ENCODE measurements around the gene C1QTNF6.

Gene C1QTNF6

DNA sequence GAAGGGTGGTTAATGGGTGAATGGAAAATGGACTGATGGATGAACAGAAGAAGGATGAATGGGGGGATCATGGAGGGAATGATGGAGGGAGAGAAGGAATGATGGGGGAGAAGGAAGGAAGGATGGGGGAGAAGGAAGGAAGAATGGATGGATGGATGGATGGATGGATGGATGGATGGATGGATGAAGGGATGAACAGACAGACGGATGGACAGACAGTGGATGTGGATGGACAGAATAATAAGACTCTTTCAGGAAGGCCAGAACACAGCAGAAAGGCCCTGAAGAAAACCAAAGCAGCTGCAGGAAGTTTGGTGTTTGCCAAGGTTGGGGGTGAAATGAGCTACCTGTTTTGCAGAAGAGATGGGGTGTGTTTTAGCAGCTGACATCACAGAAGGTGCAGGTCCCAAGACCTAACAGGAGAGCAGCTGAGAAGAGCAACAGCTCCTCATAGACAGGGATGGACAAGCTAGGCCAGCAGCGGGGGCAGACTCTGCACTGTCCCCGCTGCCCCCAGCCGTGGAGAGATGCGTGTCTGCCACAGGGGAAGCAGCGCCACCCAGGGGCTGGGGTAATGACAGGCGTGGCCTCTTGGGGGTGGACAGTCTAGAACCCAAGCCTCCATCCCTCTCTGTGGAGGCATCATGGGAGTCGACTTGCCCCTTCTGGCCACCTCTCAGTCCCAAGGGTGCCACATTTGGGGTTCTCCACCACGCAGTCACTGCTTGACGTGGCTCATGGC is 17.9 kb downstream of the C1QTNF6 start:
- in situ Hi-C loops (cut with HindIII; ENCODE audit: low pct_unique_long_range_greater_than_20kb, low sequenced_read_pairs): no loop called here
- TF ChIP-seq JUND (IDR thresholded peaks at IDR 0.05; ENCODE audit: low read depth): no peak
- no peak for DNase-seq (ENCODE audit: low read depth in 1 of 2, low spot score in 1 of 2)

DNA sequence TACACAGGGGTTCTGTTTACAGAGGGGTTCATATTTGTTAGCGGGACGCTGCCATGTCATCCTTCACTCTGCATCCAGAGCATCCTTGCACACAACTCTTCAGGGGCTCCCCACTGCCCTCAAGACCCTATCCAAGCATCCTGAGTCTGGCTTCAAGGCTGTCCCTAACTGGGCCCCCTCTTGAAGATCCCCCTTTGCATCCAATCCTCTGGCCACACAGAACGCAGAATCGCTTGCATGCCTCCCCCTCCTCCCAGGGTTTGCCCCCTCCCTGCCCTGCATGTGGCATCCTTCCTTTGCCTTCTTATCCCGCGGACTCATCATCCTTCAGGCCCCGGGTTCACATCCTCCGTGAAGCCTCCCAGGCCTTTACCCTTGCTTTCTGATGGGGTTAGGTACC is 18.6 kb downstream of the C1QTNF6 start:
- in situ Hi-C loops (cut with HindIII; ENCODE audit: low pct_unique_long_range_greater_than_20kb, low sequenced_read_pairs): no loop called here
- no peak for TF ChIP-seq JUND (IDR thresholded peaks at IDR 0.05; ENCODE audit: low read depth)
- no peak for DNase-seq (ENCODE audit: low read depth in 1 of 2, low spot score in 1 of 2)

DNA sequence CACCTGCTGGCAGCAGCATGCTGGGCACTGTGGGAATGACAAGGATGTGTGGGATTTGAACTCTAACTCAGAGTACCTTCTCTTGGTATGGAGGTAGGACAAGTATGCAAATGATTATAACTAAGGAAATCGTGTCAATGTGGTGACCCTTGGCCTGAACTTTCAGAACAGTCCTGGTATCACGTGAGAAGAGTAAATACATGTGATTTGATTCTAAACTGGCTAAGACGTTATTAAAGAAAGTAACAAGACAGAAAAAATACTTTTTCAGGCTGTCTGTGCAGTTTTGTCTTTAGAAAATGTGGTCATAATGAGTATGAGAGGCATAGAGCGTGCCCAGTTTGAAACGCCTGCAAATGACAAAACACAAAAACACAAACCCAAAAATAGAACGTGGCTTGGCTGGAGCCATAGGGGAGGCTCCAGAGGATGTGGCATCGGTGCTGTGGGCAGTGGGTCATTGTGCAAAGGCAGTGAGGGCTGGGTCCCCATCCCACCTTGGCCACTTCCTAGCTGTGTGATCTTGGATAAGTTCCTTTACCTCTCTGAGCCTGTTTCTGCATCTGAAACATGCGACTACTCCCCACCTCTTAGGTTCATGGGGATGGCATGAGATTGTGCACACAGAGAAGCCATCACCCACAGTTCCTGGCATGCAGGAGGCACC is 19.9 kb downstream of the C1QTNF6 start:
- TF ChIP-seq JUND (IDR thresholded peaks at IDR 0.05; ENCODE audit: low read depth): no peak
- in situ Hi-C loops (cut with HindIII; ENCODE audit: low pct_unique_long_range_greater_than_20kb, low sequenced_read_pairs): no loop called here
- no peak for DNase-seq (ENCODE audit: low read depth in 1 of 2, low spot score in 1 of 2)

- no peak for DNase-seq (ENCODE audit: low read depth in 1 of 2, low spot score in 1 of 2)
- no peak for TF ChIP-seq JUND (IDR thresholded peaks at IDR 0.05; ENCODE audit: low read depth)
- in situ Hi-C loops (cut with HindIII; ENCODE audit: low pct_unique_long_range_greater_than_20kb, low sequenced_read_pairs): no loop called here
Measured at GRCh38 chr22:37167176-37167980, 20.7 kb downstream of the C1QTNF6 start.

GRCh38 chr22:37166675-37167066 is 21.4 kb downstream of the C1QTNF6 start:
- DNase-seq (ENCODE audit: low read depth in 1 of 2, low spot score in 1 of 2): peak; percentile 75 to 81
- in situ Hi-C loops (cut with HindIII; ENCODE audit: low pct_unique_long_range_greater_than_20kb, low sequenced_read_pairs): no loop called here
- TF ChIP-seq JUND (IDR thresholded peaks at IDR 0.05; ENCODE audit: low read depth): no peak

DNA sequence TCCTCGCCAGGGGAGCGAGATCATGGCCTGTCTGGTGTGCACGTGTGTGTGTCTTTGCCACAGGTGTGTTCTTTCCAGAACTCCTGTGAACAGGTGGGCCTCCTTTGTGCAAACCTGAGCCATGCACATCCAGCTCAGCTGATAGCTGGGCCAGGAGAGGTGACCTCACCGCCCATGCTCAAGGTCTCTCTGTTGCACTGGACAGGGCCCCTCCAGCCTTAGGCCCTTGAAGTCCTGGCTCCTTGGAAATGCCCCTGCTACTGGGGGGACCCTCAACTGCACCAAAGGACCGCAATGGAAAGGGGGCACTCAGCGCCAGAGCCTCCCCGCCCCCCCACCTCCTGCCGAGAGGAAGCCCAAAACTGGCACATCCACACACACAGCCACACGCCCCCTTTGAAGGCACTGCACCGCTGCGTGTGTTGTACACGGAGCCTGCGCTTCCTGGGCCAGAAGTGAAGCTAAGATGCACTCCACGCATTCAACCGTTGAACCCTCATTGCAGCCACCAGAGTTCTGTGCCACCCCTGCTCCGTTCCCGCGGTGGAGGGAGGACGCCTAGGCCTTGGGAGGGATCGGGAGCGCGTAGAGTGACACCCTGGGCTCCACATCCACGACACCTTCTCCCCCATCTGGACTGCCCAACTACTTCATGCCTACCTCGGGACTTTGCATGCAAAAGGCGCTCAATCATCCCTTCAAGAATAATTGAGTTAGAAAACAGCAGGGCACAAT is 21.9 kb downstream of the C1QTNF6 start:
- in situ Hi-C loops (cut with HindIII; ENCODE audit: low pct_unique_long_range_greater_than_20kb, low sequenced_read_pairs): no loop called here
- DNase-seq (ENCODE audit: low read depth in 1 of 2, low spot score in 1 of 2): no peak
- TF ChIP-seq JUND (IDR thresholded peaks at IDR 0.05; ENCODE audit: low read depth): no peak

GRCh38 chr22:37165066-37165465 is 23.0 kb downstream of the C1QTNF6 start:
- in situ Hi-C loops (cut with HindIII; ENCODE audit: low pct_unique_long_range_greater_than_20kb, low sequenced_read_pairs): no loop called here
- TF ChIP-seq JUND (IDR thresholded peaks at IDR 0.05; ENCODE audit: low read depth): no peak
- no peak for DNase-seq (ENCODE audit: low read depth in 1 of 2, low spot score in 1 of 2)

GRCh38 chr22:37164505-37164887 is 23.6 kb downstream of the C1QTNF6 start:
- TF ChIP-seq JUND (IDR thresholded peaks at IDR 0.05; ENCODE audit: low read depth): no peak
- in situ Hi-C loops (cut with HindIII; ENCODE audit: low pct_unique_long_range_greater_than_20kb, low sequenced_read_pairs): no loop called here
- no peak for DNase-seq (ENCODE audit: low read depth in 1 of 2, low spot score in 1 of 2)

DNA sequence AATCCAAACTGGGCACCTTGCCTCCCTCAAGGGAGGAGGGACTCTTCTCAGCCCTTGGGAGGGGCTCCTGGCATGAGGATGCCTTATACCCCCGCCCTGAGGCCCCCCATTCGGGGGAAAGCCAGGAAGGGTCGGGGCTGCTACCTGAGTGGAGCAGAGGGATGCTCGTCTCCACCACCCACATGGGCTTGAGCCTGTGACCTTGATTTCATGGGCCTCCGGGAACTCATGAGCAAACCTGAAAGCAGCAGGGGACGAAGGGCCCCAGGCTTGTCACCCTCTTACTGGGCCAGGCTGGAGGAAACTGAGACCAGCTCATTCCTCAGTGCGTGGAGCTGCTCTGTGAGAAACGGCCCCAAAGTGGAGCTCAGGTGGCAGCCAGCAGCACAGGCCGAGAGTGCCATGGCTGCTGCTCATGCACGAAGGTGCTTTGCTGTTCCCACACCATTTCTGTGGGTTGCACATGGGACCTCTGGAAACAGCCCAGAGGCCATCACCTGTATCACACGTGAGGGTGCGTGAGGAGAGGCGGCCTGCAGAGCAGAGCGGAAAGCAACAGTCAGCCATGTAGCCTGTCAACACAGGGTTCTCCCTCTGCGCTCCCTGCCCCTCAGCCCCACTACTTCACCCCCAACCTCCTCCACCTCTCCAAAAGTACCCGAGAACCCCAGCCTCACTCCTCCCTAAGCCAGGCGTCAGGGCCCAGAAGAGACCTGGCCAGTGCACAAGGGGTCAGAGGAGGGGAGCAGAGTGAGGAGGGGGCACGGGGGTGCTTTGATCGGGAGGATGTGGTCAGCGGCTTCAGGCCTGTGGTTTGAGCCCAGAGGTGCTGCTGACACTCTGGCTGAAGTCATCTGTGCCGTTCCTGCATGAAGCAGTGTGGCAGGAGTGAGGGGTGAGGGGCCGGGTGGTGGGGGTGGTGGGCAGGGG is 24.2 kb downstream of the C1QTNF6 start:
- TF ChIP-seq JUND (IDR thresholded peaks at IDR 0.05; ENCODE audit: low read depth): no peak
- no peak for DNase-seq (ENCODE audit: low read depth in 1 of 2, low spot score in 1 of 2)
- in situ Hi-C loops (cut with HindIII; ENCODE audit: low pct_unique_long_range_greater_than_20kb, low sequenced_read_pairs): no loop called here

DNA sequence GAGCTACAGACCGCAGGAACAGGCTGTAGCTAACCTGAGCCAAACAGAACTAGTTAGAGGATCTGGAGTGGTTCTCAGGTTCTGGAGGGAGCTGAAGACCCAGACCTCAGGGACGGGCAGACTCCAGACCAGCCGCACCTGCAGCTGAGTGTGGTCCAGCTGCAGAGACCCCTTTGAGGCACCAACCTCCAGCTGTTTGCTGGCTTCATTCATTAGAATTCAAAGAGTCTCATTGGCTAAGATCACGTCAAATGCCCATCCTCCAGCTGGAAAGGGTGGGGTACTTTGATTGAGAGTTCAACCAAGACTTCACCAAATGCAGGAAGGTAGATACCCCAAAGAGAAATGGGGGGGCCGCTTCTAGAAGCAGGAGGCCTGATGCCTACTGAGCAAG is 25.0 kb downstream of the C1QTNF6 start:
- no peak for DNase-seq (ENCODE audit: low read depth in 1 of 2, low spot score in 1 of 2)
- in situ Hi-C loops (cut with HindIII; ENCODE audit: low pct_unique_long_range_greater_than_20kb, low sequenced_read_pairs): no loop called here
- TF ChIP-seq JUND (IDR thresholded peaks at IDR 0.05; ENCODE audit: low read depth): no peak

DNA sequence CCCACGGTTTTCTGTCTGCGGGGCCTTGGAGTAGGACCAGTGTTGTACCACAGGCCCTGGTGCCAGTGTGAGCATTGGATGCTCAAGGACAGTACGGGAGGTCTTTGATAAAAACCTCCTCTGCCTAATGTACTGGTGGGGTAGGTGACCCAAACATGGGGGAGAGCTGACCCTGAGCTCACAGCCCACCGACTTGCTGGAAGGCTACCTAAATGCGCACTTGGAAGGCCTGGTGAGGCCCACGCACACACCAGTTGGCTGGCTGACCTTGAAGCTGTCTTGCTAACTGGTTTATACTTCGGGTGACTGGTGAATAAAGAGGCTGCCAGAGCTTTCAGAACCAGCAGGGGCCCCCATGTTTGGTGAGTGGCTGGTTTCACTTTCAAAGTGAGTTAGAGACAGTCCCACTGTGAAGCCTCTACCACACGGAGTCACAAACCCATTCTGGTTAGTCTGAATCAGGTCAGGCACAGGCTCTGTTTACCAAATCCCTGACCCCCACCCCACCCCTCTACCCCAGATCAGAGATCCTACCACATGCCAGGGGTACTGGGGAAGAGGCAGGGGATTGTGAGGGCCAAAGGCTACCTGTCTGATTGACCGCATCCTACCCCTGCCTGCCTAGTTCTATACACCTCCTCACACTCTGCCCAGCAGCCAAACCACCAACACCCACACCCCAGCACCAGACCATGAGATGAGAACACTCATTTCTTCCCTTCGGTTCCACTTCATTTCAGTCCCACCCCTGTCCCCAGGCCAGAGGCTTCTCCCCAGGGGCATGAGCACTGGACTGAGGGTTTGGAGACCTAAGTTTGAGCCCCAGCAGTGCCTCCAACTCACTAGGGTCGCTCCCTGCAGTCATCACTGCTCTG is 25.6 kb downstream of the C1QTNF6 start:
- no peak for TF ChIP-seq JUND (IDR thresholded peaks at IDR 0.05; ENCODE audit: low read depth)
- no peak for DNase-seq (ENCODE audit: low read depth in 1 of 2, low spot score in 1 of 2)
- in situ Hi-C loops (cut with HindIII; ENCODE audit: low pct_unique_long_range_greater_than_20kb, low sequenced_read_pairs): no loop called here
